Activated CD8-positive, alpha-beta memory T cell treated with anti-CD3 and anti-CD28 coated beads for 48 hours (primary cell): ENCODE results near the gene ARHGDIB.

Experiments
- DNase-seq, 3 experiments: peaks; one replicate each; pipeline ENCODE4 v3.0.0-alpha.2; 2020; ENCODE audit warnings: low read depth in 2 of 3, low spot score in 2 of 3

ARHGDIB gene

GRCh38 chr12:14900521-14901227 lies 60.7 kb downstream of the ARHGDIB start:
- no peak for DNase-seq

GRCh38 chr12:14896521-14897169 lies 64.8 kb downstream of the ARHGDIB start:
- DNase-seq = no peak

GRCh38 chr12:14893506-14894250 lies 67.7 kb downstream of the ARHGDIB start:
- no peak for DNase-seq

GRCh38 chr12:14892726-14893505 lies 68.5 kb downstream of the ARHGDIB start:
- DNase-seq = no peak
